Measurements from ENCODE around the gene NAPB.

Gene NAPB

GRCh38 chr20:23438661-23439060, 17.4 kb upstream of the NAPB start:
- no peak for DNase-seq (ENCODE audit: low read depth, low spot score)

- no peak for DNase-seq (ENCODE audit: low read depth, low spot score)
Measured at GRCh38 chr20:23437126-23437899, 16.0 kb upstream of the NAPB start.

- DNase-seq (ENCODE audit: low read depth, low spot score) = no peak
Measured at GRCh38 chr20:23436681-23437080, 15.4 kb upstream of the NAPB start.

GRCh38 chr20:23435626-23436539, 14.6 kb upstream of the NAPB start:
- DNase-seq (ENCODE audit: low read depth, low spot score) = no peak

GRCh38 chr20:23434521-23435313, 13.4 kb upstream of the NAPB start:
- DNase-seq (ENCODE audit: low read depth, low spot score) = no peak

GRCh38 chr20:23433628-23434027, 12.3 kb upstream of the NAPB start:
- DNase-seq (ENCODE audit: low read depth, low spot score) = no peak

- no peak for DNase-seq (ENCODE audit: low read depth, low spot score)
Measured at GRCh38 chr20:23425129-23425528, 3.8 kb upstream of the NAPB start.

- DNase-seq (ENCODE audit: low read depth, low spot score) = no peak
Measured at GRCh38 chr20:23419995-23420901, 1.0 kb downstream of the NAPB start.

- no peak for DNase-seq (ENCODE audit: low read depth, low spot score)
Measured at GRCh38 chr20:23419657-23419994, 1.7 kb downstream of the NAPB start.

GRCh38 chr20:23417861-23418260, 3.4 kb downstream of the NAPB start:
- no peak for DNase-seq (ENCODE audit: low read depth, low spot score)

GRCh38 chr20:23415959-23416583, 5.2 kb downstream of the NAPB start:
- no peak for DNase-seq (ENCODE audit: low read depth, low spot score)

GRCh38 chr20:23415555-23415954, 5.7 kb downstream of the NAPB start:
- DNase-seq (ENCODE audit: low read depth, low spot score) = no peak

GRCh38 chr20:23414526-23415188, 6.6 kb downstream of the NAPB start:
- no peak for DNase-seq (ENCODE audit: low read depth, low spot score)

- DNase-seq (ENCODE audit: low read depth, low spot score) = no peak
Measured at GRCh38 chr20:23413862-23414422, 7.3 kb downstream of the NAPB start.

- DNase-seq (ENCODE audit: low read depth, low spot score) = no peak
Measured at GRCh38 chr20:23412026-23412425, 9.3 kb downstream of the NAPB start.

GRCh38 chr20:23410916-23411695, 10.2 kb downstream of the NAPB start:
- DNase-seq (ENCODE audit: low read depth, low spot score) = no peak

- DNase-seq (ENCODE audit: low read depth, low spot score) = no peak
Measured at GRCh38 chr20:23409800-23410199, 11.5 kb downstream of the NAPB start.

GRCh38 chr20:23408957-23409356, 12.3 kb downstream of the NAPB start:
- no peak for DNase-seq (ENCODE audit: low read depth, low spot score)
